Stimulated activated CD4-positive, alpha-beta T cell treated with anti-CD3 and anti-CD28 coated beads, Interleukin-2, amount 100 ng/mL, for 24 hours (primary cell): ENCODE data around the gene FRAS1.
"Not testable (repeated sequence)": the region's sequence is repeated elsewhere in the genome, so short reads cannot be mapped to it uniquely, and the experiment has no call there.

Experiments used
- DNase-seq, 2 donors: peaks; one replicate each; pipeline ENCODE4 v3.0.0-alpha.2; 2020

FRAS1 gene

DNA sequence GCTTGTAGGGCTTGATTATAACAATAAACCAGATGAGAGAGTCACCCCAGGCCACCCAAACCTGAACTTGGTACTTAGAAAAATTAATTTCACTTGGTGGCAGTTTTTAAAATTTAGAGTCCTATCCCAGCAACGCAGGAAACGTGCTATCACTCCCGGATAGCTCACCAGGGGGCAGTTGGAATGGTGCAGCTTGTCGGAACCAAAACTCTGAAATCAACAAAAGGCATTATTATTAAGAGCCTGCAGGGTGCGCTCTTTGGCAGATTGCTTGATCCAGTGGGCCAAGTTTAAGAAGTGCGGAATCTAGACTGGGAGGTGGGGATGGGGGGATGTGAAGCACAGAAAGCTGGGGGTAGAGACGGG lies 2.4 kb downstream of the FRAS1 start:
- peak in 1 of 2 donors; percentile 21 for DNase-seq

DNA sequence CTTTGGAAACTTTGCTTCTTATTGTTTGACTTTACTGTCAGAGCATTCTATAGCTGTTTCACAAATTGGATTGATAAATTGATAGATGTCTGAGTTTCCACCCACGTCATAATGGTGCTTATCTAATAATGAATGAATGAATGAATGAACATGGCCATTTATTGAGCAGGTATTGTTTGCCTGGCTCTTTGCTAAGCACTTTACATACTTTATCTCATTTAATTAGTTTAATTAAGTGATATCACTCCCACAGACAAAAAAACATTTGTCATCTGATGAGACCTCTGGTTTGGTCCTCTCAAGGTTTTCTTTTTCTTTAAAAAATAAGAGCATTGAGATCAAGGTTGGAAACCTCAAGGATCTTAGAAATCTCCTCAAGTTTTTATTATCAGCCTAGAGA lies 2.8 kb downstream of the FRAS1 start:
- no peak for DNase-seq

- DNase-seq = no peak
These were observed 4.9 kb downstream of the FRAS1 start for GRCh38 chr4:78061939-78062570.

DNA sequence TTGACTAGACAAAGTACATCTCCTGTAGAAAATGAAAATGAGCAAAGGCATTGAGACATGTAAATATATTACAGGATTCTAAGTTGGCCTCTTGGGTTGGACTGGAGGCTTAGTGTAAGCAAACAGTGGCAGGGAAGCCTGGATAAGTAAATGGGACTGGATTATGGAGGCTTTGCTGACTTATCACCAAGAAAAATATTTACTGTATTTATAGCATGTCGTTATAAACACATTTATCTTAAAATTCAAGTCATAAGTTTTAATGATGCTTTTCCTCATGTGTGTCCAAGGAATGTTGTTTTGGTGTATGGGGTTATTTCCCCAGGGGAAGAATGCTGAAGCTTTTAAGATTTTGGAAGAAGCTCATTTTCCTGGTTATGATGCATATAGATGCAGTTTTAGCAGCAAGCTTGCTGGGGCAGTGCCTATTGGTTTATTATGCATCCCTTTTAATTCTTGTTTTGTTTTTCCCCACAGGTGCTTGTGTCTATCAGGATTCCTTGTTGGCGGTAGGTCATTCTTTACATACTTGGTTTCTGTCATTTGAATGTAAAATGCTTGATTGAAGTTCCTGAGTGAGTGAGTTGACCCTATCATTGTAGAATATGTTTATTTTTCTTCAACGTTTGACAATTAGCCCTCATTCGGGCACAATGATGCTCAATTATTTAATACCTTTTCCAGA lies 8.5 kb downstream of the FRAS1 start:
- no peak for DNase-seq

- no peak for DNase-seq
These were observed 11.4 kb downstream of the FRAS1 start for GRCh38 chr4:78068481-78068880.

GRCh38 chr4:78069319-78069718 lies 12.2 kb downstream of the FRAS1 start:
- no peak for DNase-seq

DNA sequence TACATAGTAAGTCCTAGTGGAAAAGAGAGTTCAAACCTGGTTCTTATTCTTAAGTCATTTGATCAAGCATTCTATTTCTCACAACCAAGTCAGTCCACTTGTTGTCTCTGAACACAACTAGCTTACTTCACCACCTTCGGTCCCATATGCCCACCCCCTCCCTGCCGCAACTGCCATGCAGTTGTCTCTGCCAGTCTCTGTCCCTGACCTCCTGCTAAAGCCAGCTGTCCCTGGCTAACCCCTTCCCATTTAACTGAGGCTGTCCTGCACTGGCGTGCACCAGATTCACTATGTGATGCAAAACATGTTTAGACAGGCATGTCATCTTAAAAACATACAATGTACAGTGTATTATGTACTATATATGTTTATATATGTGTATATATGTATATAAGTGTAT lies 12.7 kb downstream of the FRAS1 start:
- no peak for DNase-seq

- DNase-seq = no peak
These were observed 13.7 kb downstream of the FRAS1 start for GRCh38 chr4:78070731-78071282.

DNA sequence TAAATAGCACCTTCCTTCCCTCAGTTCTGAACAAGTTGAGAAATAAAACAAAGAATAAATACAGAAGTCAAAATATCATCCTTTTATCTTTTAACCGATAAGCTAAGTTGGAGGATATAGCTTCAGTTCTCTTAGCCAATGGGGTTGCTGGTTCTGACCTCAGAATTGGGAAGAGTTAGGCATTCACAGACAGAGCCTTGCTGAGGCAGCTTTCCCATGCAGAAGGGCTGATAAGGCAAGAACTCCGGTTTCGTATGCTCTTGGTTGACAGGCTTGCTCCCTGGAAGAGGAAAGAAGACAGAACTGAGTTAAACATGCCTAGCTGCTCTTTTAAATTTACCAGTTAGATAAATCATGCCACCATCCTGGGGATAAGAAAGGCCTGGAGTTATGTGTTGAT lies 17.6 kb downstream of the FRAS1 start:
- no peak for DNase-seq

GRCh38 chr4:78075986-78076385 lies 18.9 kb downstream of the FRAS1 start:
- no peak for DNase-seq

DNA sequence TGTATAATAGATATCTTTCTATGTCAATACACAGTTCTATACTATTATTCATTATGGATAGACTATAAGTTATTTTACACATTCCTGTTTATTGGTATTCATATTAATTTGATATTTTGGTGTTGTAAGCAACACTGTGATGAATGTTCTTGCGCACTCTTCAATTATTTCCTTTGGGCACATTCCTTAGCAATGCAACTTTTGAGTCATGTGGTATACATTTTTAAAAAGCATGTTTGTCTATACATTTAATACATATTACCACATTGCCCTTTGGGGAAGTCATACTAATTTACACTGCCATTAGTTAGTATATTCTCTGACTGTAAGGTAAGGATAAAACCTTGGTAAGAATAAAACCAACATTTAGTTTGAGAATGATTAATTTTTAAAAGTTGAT lies 21.0 kb downstream of the FRAS1 start:
- DNase-seq = no peak

DNA sequence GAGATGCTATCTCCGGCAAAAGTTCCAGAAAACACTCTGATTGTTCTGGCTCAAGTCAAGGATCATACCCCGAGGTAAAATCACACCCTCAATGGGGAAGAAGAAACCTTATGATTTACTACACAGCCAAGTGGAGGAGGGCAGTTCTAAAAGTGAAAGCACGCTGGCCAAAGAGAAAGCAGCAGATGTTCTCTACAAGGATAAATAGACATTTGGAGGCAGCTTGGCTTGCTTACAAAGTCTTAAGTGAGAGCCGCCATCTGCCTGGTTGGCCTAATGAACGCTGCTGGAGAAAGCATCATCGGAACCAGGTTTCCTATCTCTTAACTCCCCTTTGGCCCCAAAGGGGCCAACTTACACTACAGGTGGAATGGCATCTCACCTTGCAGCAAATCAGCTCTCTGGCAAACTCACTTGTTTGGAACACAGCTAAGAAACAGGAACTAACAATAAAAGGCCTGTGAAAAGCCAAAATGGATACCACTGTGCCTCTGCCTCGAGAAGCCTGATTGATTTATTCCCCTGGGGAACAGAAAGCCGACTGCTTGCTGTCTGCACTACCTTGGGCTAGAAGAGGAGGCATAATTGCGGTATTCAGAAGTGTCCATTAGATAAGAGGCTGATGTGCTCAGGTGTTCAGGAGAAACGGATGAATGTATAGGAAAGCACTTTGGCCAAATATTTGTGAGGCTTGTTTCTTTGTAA lies 22.8 kb downstream of the FRAS1 start:
- no peak for DNase-seq

GRCh38 chr4:78081541-78081940 lies 24.4 kb downstream of the FRAS1 start:
- no peak for DNase-seq

- no peak for DNase-seq
These were observed 25.9 kb downstream of the FRAS1 start for GRCh38 chr4:78083035-78083434.

GRCh38 chr4:78091534-78091933 lies 34.4 kb downstream of the FRAS1 start:
- DNase-seq = no peak

GRCh38 chr4:78092350-78092749 lies 35.2 kb downstream of the FRAS1 start:
- DNase-seq = not testable (repeated sequence)

DNA sequence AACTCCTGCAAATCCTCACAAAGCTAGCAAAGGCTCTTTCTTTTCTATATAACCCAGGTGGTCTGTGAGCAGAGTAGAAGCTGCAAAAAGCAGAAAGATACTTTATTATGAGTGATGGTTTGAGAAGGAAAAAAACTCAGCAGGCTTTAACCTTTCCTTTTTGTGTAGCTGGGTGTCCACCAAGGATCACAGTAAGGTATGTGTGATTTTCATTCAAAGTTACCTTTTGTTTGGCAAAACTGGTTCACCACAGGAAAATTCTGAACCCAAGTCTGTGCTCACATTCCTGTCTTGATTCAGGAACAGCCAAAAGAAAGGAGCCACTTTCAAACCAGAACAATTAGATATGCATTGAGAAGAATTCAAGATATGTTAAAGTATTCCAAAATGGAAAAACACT lies 35.7 kb downstream of the FRAS1 start:
- DNase-seq = no peak

- DNase-seq = no peak
These were observed 38.0 kb downstream of the FRAS1 start for GRCh38 chr4:78095081-78095480.

DNA sequence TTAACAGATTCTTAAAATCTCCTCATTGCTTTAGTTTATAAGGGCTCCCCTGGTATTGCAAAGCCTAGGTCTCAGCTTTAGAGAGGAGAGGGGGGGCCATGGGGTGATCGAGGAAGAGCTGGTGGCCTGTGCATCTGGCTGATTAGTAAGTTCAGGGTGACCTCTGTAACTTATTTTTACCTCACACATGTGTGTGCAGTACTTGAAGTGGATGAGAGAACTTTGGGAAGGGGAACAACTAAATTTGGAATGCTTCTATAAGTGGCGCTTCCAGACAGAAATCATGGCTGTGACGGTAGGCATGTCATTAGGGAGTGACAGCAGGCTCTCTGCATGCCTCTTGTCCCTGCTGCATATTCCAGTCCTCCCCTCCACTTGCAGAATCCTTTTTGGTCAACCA lies 41.9 kb downstream of the FRAS1 start:
- DNase-seq = no peak

DNA sequence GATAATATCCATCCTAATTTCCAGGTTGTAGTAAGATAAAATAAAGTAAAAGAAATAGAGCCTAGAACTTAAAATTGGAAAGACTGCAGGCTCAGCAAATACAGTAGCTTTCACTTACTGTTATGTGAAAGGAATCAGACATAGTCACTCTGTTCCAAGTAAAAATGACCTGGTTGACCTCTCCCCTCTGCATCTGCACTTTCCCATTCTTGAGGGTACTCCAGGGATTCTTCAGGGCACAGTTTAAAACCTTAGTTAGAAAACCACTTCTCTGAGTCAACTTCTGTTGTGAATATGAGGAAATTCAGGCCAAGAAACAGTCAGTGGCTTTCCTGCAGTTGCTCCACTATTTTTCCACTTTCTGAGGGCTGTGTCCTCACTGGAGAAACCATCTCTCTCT lies 42.9 kb downstream of the FRAS1 start:
- no peak for DNase-seq

GRCh38 chr4:78119698-78120097 lies 62.6 kb downstream of the FRAS1 start:
- no peak for DNase-seq

GRCh38 chr4:78120144-78120880 lies 63.2 kb downstream of the FRAS1 start:
- DNase-seq = no peak

DNA sequence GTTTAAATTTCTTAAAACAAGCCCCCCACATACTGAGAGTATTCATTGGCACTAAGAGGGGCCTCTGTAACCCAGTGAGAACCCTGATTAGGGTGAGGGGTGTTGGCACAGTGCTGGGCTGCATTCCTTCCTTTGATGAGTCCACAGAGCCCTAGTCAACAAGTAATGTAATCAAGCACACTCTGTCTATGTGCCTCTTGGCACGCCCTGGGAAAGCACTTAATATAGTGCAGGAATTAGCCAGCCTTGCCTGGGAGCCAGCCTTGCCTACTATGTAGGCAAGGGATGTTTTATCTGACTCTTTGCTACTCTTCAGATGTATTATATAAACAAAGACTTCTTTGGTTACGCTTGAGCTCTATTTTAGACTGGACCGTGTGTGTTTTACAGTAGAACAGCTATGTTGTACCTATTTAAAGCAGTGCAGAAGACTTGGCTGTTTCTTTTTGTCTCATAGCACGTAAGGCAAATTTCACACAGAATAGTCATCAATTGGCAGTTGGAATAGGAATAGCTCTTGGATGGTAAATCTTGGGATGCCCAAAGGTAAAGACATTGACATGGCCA lies 64.3 kb downstream of the FRAS1 start:
- no peak for DNase-seq
